Pons (tissue), 1 donor: ENCODE measurements around the gene PRKAR1B.
A peak's percentile ranks its signal among the peaks of the same experiment; 100 is the strongest.

Experiments used
- DNase-seq: peaks from one replicate; pipeline ENCODE4 v3.0.0-alpha.2; 2016; ENCODE audit warnings: low spot score

The PRKAR1B gene

DNA sequence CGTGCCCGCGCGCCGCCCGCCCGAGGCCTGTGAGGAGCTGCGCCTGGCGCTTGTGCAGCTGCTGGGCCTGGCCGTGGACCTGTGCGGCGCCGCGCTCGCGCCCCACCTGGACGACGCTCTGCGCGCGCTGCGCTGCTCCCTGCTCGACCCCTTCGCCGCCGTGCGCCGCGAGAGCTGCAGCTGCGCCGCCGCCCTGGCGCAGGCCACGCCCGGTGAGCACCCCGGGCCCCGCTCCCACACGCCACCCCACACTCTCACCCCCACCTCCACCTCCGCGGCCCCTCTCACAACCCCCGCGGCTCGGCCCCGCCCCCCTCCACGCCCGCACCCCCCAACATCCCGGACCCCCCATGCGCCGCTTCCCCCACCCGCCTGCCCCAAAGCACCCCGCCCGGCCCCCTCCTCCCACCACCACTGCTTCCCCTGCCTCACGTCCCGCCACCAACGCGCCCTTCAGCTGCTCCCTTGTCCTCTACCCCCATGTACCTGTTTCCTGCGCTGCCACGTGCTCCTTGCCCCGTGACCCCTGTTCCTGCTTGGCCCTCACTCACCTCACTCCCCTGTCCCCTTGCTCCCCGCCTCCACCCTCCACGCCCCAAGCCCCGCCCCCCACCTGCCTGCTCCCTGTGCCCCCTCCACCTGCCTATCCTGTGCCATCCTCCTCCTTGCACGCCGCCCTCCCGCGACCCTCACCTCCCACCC lies at the start of gene PRKAR1B:
PRKAR1B (minus strand) TSS at position 178 of the 702 bp plus-strand sequence. CDS start 15,776 bp downstream, outside the sequence.
- DNase-seq: no peak

GRCh38 chr7:776381-776780 lies 49.3 kb upstream of the PRKAR1B start:
- no peak for DNase-seq

- no peak for DNase-seq
These were observed 47.4 kb upstream of the PRKAR1B start for GRCh38 chr7:774161-775109.

GRCh38 chr7:773622-773915 lies 46.5 kb upstream of the PRKAR1B start:
- no peak for DNase-seq

DNA sequence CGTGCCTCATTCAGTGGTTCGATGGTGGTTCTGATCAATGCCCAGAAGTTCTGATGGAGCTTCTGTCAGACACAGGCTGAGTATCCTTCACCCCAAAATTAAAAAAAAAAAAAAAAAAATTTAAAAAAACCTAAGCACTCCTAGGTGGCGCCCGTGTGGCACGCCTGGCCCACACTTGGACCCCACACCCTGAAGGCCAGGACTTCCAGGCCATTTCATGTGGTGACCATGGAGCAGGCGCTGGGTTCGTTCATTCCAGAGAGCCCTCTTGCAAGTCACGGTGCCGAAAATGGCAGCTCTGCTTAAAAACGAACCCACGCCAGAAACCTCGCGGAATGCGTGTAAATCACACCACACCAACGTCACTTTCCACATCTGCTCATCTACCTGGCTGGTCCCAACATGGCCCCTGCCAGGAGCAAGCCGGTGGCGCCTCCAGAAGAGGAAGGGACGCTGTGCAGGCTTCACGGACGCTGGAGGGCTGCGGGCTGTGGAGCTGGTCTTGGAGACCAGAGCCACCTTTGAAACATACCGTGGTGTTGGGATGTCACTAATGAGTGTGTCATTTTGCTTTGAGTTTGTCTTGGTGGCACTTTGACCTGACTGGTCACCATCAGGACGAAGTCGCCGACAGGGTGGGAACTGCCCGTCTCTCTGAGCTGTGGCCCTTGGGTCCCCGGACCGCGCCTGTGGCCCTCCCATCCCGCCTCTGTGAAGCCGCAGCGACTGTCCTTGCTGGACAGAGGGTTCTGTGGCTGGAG lies 46.0 kb upstream of the PRKAR1B start:
- DNase-seq: no peak

- no peak for DNase-seq
These were observed 45.3 kb upstream of the PRKAR1B start for GRCh38 chr7:772392-772791.

DNA sequence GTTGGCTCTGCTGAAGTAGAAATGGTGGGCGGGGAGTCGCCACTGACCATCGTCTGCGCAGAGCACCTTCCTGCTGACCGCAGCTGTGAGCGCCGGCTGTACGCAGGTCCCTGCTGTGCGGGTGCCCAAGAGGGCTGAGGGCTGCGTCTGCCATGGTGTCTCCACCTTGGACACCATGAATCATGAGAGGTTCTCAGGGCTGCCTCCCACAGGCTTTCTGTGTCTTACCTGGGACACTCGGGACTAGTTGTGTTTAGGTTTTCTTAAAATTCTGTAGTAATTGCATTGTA lies 44.9 kb upstream of the PRKAR1B start:
- no peak for DNase-seq

- DNase-seq: no peak
These were observed 44.3 kb upstream of the PRKAR1B start for GRCh38 chr7:771234-772004.

DNA sequence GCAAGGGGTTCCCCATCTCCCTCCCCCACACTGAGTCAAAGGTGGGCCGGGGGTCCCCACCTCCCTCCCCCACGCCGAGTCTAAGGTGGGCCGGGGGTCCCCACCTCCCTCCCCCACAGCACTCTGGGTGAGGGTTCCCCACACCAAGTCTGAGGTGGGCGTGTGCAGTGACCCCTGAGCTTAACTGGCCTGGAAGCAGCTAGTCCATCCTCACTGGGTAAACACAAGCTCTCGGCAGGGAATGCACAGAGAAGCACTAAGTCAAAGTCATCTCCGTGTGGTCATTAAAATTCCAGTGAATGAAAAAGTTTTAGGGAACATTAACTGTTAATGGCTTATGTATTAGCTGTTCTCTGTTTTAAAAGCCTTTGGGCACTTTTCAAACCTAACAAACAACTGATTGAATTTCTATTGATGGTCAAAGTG lies 43.7 kb upstream of the PRKAR1B start:
- DNase-seq: no peak

- no peak for DNase-seq
These were observed 43.3 kb upstream of the PRKAR1B start for GRCh38 chr7:770336-770735.

DNA sequence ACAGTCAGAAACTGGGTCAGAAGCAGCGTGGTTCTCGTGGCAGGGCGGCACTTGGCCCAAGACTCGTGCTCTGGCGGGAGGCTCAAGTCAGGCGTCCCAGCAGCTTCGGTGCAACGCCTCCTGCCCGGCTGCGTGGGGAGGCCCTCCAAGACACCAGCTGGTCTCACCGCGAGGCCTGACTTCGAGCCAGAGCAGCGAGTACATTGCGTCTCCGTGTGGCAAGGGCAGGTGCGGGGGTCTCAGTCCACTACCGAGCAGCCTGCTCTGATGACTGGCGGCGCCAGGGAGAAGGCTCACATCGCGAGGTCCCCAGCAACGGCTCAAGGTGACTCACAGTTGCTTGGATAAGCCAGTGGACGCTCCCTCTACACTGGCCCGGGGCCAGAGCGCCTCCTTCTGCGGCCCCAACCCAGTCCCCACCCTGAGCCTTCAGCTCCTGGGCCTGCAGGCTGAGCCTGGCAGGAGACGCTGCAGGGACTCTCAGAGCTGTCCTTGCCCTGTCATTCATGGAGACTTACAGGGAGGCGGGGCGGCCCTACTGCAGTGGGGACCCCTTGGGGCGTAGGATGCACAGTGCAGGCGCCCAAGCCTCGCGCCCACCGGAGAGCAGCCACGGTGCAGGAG lies 41.9 kb upstream of the PRKAR1B start:
- DNase-seq: no peak

GRCh38 chr7:767941-768731 lies 41.1 kb upstream of the PRKAR1B start:
- peak; percentile 22 for DNase-seq

- DNase-seq: no peak
These were observed 40.5 kb upstream of the PRKAR1B start for GRCh38 chr7:767580-767940.

- no peak for DNase-seq
These were observed 38.3 kb upstream of the PRKAR1B start for GRCh38 chr7:765383-765782.

DNA sequence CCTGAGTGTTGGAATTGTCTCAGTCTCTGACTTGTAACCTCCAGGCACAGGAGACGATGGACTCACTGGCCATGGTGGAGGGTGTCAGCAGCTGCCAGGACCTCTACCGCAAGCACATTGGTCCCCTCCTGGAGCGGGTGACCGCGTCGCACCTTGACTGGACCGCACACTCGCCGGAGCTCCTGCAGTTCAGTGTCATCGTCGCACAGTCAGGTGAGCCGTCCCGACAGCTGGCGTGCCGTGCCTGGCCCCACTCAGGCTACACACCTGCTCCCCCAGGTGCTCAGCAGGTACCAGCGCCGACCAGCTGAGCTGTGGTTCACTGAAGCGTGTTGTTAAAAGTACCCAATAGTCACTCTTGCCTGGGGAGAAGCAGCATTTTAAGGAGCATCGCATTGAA lies 36.7 kb upstream of the PRKAR1B start:
- no peak for DNase-seq

- DNase-seq: no peak
These were observed 35.8 kb upstream of the PRKAR1B start for GRCh38 chr7:762885-763284.

DNA sequence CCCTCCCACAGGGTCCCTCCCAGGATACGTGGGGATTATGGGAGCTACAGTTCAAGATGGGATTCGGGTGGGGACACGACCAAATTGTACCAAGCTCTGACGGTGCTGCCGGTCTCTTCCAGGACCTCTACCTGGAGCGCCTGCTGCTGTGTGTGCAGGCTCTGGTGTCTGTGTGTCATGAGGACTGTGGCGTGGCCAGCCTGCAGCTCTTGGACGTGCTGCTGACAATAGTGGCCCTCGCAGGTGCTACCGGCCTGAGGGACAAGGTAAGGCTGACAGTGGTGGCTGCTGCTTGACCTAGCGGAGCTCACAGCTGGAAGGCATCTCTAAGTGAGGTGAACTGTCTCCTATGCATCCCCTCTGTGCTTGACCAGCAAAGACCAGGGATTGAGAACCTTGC lies 34.5 kb upstream of the PRKAR1B start:
- no peak for DNase-seq

DNA sequence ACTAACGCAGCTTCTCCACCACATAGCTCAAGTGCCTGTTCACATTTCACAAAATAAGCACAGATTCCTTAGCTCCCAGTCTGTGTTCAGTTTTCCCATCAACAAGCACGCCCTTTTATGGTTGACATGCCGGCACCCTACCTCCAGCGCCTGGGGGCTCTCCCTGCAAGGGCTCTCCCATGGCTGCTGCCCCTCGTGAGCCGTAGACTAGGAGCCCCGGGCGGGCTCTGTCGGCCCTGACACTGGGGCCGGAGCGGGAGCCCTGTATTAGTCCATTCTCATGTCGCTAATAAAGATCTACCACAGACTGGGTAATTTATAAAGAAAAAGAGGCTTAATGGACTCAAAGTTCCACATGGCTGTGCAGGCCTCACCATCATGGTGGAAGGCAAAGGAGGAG lies 34.0 kb upstream of the PRKAR1B start:
- DNase-seq: no peak

DNA sequence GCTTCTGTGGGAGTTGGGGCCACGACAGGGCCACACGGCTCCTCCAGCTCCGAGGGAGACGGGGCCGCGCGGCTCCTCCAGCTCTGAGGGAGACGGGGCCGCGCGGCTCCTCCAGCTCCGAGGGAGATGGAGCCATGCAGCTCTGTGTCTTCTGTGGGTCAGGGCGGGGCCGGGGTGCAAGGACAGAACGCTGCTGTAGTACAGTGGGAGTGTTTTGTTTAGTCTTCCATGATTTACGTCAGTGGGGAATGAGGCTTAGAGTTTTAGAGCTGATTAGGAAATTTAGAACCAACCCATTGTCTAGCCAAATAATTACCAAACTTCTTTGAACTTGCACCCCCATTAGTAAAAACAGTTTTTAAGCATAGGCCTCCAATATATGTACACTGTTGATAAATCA lies 32.9 kb upstream of the PRKAR1B start:
- DNase-seq: no peak

DNA sequence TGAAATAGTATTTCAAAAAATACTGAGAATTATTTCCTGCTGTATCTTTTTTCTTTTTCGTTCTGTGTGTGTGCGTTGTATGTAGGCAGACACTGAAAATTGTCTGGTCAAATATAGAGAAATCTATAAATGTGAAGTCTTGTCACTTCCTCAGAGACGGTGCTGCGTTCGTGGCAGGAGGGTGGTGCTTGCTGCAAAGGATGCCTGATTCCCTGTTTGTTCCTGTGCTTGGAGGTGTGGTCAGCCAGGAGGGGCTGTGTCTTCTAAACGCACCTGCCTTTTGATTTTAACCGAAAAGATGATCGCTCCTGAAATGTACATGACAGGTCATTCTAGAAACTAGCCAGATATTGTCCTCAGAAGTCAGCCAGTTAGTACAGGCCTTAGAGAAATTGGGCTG lies 32.5 kb upstream of the PRKAR1B start:
- no peak for DNase-seq

DNA sequence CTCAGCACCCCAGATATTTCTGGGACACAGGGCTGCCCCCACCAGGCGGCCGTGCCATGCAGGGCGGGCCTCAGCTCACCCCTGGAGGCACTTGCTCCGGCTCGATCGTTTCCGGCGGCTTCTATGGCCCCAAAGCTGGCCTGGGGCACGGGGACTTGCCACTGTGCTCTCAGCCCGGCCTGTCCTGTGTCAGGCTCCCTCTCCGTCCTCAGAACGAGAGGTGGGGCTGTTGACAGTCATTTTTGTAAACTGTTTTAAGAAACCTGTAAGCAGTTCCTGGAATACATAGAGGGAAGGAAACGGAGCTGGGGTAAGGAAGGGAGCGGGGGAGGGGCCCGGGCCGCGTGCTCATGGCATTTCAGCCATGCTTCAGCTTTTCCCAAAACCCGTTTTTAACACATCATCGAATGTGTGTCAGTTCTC lies 30.7 kb upstream of the PRKAR1B start:
- DNase-seq: no peak
